ENCODE results near the gene SIGLEC10. TPM values are rescaled to one million over a fixed set of nuclear protein-coding genes. Genes with fewer than 3 reads are reported as not detected.

SIGLEC10 gene
- total and polyA plus RNA-seq, 9 of the 15 experiments (the other 6 are each of a cell fraction or from before 2014, with no cell fraction given) = 0.10 to 1.8 (median 0.82) TPM

DNA sequence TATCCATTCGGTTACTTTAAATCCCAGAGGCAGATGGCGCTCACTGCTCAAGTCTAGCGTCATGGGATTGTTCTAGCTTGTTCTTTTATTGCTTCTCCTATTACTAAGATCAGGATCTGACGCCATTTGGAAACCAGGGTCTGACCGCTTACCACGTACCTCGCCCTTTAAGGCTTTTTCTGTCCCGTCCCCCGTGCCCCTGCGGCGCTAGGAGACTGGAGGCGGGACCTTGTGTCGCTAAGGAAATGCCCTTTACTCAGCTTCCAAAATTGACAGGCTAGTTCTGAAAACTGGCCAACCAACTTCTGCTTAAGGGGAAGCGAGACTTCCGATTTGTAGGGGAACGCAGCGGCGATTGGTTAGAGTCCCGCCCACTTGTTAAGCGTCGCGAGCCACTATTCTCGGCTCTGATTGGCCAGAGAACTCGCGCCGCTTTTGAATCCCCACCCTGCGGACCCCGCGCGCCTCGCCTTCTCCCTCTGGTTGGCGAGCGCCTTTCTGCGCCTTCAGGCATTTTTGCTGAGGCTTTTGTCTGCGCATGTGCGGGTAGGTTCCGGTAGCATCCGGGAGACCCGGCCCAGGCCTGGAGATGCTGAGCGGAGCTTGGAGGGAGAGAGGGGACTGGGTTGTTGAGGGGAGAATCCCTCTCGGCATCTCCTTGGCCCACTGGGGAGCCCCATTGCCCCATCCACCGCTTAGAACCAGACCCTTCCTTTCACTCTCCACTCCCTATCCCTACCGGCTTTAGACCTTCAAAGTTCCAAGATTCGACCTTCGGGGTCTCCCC lies 23.2 kb downstream of the SIGLEC10 start (continued):
- TF ChIP-seq ZNF639 (CRISPR knock-in tag; conservative IDR thresholded peaks at IDR 0.05 in 1 of 2, IDR thresholded peaks at IDR 0.05 in 1 of 2) (peak in 1 of 2 experiments; percentile 60; a peak in 1 of 4 replicates), NELFE (IDR thresholded peaks at IDR 0.05; ENCODE audit: insufficient read depth, insufficient read length) (no peak), MCM3 (IDR thresholded peaks at IDR 0.05) (no peak), RBM17 (IDR thresholded peaks at IDR 0.05; ENCODE audit: borderline replicate concordance, low read depth, low read length) (no peak), SIN3B (IDR thresholded peaks at IDR 0.05; ENCODE audit: low read depth) (peak; percentile 81; the same call in 1 of the 2 replicates), MITF (IDR thresholded peaks at IDR 0.05) (no peak), EZH2 (IDR thresholded peaks at IDR 0.05; ENCODE audit: borderline replicate concordance, low read depth, low read length) (no peak), BMI1 (IDR thresholded peaks at IDR 0.05; ENCODE audit: low read length) (peak; percentile 73), ZSCAN32 (CRISPR knock-in tag; IDR thresholded peaks at IDR 0.05) (no peak)
- TF ChIP-seq, protein P1, sequence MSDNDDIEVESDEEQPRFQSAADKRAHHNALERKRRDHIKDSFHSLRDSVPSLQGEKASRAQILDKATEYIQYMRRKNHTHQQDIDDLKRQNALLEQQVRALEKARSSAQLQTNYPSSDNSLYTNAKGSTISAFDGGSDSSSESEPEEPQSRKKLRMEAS (CRISPR knock-in tag; IDR thresholded peaks at IDR 0.05) = peak; percentile 71
- TF ChIP-seq, protein P2, sequence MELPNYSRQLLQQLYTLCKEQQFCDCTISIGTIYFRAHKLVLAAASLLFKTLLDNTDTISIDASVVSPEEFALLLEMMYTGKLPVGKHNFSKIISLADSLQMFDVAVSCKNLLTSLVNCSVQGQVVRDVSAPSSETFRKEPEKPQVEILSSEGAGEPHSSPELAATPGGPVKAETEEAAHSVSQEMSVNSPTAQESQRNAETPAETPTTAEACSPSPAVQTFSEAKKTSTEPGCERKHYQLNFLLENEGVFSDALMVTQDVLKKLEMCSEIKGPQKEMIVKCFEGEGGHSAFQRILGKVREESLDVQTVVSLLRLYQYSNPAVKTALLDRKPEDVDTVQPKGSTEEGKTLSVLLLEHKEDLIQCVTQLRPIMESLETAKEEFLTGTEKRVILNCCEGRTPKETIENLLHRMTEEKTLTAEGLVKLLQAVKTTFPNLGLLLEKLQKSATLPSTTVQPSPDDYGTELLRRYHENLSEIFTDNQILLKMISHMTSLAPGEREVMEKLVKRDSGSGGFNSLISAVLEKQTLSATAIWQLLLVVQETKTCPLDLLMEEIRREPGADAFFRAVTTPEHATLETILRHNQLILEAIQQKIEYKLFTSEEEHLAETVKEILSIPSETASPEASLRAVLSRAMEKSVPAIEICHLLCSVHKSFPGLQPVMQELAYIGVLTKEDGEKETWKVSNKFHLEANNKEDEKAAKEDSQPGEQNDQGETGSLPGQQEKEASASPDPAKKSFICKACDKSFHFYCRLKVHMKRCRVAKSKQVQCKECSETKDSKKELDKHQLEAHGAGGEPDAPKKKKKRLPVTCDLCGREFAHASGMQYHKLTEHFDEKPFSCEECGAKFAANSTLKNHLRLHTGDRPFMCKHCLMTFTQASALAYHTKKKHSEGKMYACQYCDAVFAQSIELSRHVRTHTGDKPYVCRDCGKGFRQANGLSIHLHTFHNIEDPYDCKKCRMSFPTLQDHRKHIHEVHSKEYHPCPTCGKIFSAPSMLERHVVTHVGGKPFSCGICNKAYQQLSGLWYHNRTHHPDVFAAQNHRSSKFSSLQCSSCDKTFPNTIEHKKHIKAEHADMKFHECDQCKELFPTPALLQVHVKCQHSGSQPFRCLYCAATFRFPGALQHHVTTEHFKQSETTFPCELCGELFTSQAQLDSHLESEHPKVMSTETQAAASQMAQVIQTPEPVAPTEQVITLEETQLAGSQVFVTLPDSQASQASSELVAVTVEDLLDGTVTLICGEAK (IDR thresholded peaks at IDR 0.05) = peak; percentile 82
- TF ChIP-seq, protein P2 (CRISPR knock-in tag; IDR thresholded peaks at IDR 0.05) = no peak; the same call in 1 of the 2 replicates

All from K562 (cell line).